NCI-H226 (cell line): Measurements from ENCODE around the gene ZNF670.

ENCODE experiments used
- DNase-seq: peaks from one replicate; pipeline ENCODE4 v3.0.0-alpha.2; 2015

The ZNF670 gene

DNA sequence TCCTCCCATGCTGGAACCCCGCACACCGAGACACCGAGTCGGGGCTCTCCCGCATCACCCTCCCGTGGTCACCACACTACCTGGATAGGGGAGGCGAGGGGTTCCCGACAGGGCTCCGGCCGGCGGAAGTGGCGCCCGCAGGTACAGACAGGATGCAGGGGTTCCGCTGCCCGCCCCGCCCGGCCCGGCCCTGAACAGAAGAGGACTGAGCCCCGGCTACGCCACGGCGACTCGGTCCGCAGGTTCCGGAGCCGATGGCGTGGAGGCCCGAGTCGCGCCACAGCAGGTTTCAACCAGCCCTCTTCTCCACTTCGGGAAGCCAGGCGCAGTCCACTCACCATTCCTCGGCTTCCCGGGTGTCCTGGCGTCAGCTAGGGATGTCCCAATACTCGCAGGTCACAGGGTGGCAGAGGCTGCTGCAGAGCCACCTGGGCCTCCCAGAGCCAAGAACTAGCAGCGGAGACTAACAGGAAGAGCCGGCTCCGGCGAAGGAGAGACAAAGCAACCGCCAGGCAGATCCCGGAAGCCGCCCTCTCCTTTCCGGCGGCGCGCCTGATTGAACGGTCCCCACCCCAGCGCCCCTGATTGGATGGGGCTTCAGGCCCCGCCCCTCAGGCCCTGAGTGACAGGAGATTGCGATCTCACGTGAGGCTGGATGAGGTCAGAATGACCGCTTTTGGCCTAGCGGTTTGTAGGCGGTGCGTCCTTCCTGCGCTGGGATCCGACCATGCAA is 25.4 kb upstream of the ZNF670 start, which contains the start of gene ZNF669:
Gene ZNF669 (minus strand): TSS at position 498 of the 733 bp plus-strand sequence. CDS start 157 bp downstream, at position 341.
- DNase-seq: peak; percentile 94

DNA sequence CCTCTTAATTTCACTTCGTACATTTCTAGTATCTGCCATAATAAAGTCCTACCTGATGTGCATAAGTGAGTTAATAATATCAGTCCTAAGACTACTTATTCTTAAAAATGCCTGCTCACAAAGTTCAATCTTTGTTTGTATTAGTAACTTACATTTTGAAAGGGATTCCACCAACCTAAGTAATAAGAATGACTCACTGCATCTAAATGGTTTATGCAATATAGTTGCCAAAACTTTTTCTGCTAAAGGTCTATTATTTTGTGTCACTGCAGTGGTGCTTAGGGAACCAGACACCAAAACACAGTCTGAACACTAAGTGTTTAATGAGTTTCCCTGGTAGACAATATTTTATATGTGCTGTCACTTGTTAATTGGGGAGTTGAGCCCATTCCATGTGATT is 23.8 kb upstream of the ZNF670 start:
- DNase-seq: peak; percentile 13

DNA sequence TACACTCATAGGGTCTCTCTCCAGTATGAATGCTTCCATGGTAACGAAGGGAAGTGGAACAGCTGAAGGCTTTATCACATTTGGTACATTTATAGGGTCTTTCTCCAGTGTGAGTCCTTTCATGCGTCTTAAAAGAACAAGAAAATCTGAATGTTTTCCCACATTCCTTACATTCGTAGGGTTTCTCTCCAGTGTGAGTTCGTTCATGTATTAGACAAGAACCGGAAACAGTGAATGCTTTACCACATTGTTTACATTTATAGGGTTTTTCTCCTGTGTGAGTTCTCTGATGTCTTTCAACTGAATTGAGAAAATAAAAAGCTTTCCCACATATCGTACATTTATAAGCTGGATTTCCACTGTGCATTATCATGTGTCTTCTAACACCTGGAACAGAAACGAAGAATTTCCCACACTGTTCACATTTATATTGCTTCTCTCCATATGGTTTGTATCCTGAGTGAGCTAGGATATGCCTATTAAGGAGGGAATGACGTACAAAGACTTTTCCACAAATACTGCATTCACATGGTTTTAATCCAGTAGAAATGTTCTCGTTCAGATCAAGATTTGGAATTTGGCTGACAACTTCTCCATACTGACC is 22.2 kb upstream of the ZNF670 start:
- no peak for DNase-seq

DNA sequence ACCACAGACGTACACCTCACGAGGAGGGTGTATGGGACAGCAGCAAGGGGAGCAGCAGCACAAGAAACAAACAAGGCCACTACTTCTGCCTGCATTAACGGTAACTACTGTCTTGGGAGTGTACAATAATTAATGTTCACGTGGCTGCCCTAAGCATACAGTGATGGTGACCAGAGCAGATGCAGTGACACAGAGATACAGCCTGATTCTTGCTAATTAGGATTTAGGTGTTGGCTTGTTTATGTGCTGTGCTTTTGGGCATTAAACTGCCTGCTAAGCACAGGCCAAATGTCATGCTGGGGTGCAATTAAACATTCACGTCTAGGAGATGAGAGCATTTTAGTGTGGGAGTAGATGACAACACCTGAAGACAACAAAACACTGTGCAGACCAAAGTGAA is 18.3 kb upstream of the ZNF670 start:
- DNase-seq: no peak

DNA sequence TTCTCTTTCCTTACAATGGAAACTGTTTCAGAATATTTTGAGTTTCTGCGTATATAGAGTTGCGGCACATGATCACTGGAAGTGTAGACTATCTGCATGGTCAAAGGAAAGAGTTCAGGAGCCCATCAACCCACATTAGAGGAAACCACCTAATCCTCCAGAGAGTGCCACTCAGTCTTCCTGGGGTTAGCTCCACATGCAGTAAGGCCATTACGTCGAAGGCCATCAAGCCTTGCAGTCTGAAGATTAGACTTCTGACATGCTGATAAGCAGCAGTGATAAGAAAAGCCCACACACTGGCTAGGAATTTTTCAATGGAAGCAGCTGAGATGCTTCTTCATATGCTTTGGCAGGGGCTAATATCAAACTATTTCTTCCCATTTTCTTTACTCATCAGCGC is 17.9 kb upstream of the ZNF670 start:
- no peak for DNase-seq

DNA sequence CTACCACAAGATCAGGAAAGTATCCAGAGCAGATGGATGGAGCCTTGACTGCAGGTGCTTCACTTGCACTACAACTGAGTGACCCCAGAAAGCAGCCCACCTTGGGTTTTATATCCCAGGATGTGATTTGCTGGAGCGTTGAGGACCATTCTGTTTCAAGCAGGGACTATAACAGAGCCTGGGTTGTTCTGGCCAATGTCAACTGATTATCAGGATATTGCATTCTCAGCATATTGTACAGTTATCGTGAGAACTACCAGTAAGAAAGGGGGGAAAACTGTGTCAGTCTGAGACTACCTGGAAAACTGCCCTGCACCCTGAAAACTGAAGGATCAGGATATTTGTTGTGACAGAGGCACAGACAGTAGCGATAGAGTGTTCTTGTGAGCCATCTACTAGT is 17.5 kb upstream of the ZNF670 start:
- DNase-seq: no peak

DNA sequence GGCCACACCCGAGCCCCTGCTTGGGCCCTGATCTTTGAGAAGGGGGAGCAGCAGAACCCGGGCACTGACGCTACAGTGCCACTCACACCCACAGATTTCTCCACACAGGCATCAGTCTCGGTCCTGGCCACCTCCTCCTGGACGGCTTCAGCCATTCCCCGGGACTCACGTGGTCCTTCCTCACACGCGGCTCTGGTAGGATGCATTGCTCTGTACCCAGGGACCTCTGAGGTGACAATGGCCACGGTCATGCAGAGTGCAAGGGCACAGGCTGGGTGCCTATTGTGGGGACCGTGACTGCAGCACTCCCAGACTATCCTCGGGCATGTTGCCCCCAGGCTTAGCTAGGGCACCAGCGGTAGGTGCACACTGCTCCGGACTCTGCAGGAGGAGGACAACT is 11.8 kb upstream of the ZNF670 start:
- no peak for DNase-seq

DNA sequence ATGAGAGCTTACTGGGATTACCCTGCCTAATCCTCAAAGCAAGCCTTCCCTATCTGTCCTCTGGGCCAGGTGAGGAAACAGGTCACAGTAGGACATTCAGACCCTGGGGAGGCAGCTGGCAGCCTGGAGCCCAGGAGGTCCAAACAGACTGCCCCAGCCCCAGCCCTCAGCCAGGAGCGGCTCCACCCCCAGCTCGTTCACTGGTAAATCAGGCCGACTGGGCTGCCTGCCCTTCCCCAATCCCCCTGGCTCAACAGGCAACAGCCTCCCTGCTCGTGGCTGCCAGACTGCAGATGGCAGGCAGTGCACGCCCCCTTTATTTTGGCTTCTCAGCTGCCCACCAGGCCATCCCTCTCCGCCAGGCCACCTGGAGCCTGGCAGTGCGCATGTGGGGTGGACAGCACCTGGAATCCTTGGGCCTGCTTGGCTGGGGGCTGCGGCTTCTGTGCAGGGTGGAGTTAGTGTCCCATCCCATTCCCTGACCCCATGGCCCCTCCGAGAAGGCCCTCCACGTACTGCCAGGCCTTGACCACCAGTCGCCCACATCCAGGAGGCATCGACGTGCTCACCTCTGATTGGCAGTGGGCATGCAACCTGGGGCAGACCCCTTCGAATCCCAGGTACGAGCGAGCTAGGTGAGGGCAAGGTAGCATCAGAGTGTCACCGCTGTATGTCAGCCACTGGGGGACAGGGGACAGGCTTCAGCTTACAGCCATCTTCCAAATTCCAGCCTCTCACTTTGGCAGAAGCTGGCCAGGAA is 11.2 kb upstream of the ZNF670 start:
- DNase-seq: no peak

DNA sequence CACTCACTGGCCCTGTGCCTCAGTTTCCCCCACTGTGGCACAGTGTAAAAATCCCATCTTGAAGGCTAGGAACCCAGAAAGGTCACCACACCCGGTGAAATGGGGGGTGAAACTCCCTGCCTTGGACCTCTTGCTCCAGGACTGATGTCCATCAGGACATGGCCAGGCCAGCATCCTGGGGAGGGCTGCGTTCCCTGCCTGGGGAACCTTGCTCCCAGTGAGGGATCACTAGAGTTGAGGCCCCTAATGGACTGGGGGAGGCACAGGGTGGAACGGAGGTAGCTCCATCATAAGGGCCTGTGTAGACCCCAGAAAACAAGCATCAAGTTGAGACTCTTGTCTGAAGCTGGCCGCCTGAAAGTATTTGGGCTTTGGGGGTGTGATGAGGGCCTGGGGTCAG is 10.4 kb upstream of the ZNF670 start:
- DNase-seq: no peak

DNA sequence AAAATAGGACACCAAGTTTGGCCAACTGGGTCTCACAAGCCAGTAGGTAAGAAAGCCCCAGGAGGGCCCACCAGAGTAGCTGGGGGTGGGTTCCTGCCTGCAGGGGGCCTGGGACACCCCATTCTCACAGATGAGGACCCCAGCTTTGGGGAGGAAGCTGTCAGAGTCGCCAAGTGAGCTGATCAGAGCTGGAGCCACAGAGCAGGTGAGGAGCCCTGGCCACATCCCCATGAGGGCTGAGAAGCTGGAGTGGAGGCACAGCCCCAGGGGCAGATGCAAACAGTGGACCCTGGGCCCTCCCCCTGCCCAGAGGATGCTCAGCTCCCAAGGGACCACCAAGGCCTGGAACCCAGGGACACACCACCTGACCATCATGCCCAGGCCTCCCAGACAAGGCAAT is 8.6 kb upstream of the ZNF670 start:
- DNase-seq: no peak

DNA sequence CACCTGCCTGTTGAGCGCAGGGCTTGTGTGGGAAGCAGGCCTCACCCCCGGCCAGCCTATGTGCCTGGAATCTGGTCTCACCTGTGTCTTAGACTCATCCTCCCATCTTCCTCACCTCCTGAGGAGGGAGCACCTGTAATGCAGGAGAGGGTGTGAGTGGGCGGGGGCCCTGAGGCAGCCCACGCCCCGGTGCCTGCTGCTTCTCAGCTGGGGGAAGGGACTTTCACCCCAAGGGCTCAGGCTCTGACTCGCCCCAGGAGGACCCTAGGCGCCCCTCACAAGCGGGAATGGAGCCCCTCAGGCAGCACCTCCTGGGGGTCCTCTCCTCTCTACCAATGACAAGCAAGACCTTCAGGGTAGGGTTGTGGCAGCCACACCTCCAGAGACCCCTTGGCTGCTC is 6.7 kb upstream of the ZNF670 start:
- no peak for DNase-seq

DNA sequence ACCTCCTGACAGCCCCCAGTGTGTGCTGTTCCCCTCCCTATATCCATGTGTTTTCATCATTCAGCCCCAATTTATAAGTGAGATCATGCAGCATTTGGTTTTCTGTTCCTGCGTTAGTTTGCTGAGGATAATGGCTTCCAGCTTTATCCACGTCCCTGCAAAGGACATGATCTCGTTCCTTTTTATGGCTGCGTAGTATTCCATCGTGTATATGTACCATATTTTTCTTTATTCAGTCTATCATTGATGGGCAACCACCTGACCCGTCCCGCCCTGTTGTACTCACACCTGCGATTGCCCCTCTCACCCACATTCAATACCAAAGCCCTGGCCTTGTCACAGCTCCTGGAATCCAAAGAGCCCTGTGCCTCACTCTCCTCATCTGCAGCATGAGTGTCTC is 6.2 kb upstream of the ZNF670 start:
- no peak for DNase-seq

DNA sequence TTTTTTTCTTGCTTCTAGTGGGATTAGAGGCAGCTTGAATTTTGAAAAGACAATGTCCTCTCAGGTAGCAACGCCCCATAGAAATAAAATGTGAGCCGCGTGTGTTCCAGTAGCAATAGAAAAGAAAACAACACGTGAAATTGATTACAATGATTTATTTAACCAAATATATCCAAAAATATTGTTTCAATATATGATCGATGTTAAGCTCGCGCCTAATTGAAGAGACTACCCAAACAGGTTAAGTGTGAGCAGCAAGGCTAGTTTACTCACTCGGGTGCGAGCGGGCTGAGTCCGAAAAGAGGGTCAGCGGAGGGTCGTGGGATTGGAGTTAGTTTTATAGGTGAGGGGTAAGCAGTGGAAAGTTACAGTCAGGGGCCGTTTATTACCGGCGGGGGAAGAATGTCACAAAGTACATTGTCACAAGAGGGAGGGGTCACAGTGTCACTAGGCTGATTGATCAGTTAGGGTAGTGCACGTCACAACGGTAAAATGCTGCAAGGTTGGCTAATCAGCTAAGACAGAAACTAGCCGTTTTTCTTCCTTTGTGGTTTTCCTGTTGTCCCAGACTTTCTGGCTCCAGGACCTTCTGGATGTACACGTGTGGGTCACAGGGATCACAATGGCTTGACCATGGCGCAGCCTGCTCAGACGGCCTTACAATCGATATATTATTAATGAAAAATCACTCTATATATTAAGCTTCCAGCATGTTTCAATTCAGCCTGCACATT is 697 bp upstream of the ZNF670 start:
- no peak for DNase-seq

DNA sequence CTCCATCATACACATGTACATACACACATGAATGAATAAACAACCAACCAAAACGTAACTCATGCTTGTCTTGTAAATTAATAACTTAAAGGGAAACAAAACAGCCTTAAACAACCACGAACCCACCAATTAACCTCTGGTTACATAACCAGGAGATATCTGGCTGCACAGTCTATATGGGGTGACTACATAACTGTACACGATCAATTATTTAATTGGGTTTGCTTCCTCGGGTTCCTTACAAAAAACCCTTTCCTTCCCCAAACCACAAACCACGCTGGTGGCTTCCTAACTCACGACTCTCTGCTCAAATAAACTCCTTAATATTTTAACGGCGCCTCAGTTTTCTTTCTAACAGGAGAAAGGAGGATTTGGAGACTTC is 744 bp downstream of the ZNF670 start:
- no peak for DNase-seq

DNA sequence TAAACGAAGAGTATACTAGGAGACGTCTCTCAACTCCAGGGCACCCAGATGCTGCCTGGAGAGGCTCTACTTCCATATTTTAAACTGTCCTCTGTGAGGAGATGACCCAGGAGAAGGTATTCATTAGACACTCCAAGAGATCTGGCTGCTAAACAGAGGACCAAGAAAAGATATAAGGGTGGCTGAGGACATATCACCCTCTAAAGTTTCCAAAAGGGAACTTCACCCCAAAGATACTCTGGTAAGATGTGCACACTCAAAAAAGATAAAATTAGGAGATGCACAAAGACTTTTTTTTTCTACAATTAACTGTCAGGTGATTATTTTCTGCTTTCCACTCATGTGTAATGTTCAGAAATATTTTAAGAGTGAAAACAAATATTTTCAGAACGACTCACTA is 1.4 kb downstream of the ZNF670 start:
- no peak for DNase-seq

DNA sequence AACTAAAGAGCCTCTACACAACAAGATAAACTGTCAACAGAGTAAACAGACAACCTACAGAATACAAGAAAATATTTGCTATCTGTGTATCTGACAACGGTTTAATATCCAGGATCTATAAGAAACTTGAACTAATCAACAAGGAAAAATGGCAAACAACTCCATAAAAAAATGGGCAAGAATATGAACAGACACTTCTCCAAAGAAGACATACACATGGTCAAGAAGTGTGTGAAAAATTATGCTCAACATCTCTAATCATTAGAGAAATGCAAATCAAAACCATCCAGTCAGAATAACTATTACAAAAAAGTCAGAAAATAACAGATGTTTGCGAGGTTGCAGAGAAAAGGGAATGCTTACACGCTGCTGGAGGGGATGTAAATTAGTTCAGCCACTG is 8.0 kb downstream of the ZNF670 start:
- DNase-seq: no peak

DNA sequence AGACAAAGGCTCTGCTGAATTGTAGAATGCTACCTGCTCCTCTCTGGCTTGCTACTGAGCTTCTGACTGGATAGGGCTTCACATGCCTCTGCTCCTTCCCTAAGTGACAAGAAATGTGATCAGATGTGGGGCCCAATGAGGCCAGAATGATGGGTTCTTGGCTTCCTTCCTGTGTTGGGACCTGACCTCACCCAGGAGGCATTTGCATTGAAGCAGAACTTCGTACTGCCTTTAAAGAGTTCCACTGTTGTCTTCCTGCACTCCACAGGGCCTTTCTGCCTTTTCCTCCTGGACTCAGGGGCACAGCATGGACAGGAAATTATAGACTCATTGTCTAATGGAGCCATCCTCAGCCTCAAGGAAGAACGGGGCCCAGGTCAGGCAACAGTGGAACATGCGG is 14.3 kb downstream of the ZNF670 start:
- no peak for DNase-seq

DNA sequence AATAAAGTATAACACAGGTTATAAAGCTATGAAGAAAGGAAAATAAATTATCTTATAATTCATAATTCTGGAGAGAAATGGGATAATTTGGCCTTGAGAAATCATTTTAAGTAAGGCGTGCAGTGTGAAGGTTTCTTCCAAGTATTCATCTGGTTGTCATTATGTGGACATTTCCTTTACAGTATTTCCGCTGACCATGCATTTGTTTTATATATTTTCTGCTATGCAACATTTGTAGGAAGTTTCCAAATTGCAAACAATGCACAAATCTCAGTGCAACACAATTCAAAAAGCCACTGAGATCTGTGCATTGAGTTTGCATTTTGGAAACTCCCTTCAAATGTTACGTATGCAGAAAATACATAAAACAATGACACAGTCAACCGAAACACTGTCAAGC is 17.8 kb downstream of the ZNF670 start:
- DNase-seq: no peak

DNA sequence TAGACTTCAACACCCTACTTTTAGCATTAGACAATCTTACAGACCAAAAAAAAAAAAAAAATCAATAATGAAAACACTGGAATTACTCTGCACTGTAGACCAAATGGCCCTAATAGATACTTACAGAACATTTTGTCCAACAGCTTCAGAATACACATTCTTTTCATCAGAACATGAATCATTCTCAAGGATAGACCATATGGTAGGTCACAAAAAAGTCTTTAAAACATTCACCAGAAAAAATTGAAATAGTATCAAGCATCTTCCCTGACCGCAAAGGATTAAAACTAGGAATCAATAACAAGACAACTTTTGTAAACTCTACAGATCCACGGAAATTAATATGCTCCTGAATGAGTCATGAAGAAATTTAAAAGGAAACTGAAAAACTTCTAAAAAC is 22.5 kb downstream of the ZNF670 start:
- DNase-seq: no peak

DNA sequence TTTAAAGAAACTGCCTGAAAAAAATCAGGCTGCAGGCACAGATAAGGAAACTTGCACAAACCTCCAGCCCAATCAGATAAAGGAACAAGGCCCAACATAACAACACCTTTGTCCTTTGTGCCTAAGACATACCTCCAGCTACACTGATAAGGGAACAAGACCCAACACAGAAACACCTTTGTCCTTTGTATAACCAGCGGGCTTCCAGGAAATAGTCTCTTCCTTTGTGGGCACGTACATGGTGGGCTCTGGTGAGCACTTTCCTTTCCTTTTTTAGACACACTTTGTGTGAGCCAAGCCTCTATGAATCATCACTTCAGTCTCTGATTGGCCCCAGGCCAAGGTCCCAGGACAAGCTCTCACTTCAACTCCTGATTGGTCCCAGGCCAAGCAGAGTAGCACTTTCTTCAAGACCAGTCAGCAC is 23.6 kb downstream of the ZNF670 start:
- DNase-seq: peak; percentile 19

DNA sequence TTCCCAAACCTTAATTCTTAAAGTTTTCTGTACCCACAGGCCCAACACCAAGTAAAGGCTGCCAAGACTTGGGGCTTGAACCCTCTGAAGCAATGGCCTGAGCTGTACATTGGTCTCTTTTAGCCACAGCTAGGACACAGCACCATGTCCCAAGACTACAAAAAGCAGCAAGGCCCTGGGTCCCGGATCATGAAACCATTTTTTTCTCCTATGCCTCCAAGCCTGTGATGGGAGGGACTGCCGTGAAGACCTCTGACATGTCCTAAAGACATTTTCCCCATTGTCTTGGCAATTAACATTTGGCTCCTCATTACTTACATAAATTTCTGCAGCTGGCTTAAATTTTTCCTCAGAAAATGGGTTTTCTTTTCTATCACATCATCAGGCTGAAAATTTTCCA is 30.9 kb downstream of the ZNF670 start:
- no peak for DNase-seq

DNA sequence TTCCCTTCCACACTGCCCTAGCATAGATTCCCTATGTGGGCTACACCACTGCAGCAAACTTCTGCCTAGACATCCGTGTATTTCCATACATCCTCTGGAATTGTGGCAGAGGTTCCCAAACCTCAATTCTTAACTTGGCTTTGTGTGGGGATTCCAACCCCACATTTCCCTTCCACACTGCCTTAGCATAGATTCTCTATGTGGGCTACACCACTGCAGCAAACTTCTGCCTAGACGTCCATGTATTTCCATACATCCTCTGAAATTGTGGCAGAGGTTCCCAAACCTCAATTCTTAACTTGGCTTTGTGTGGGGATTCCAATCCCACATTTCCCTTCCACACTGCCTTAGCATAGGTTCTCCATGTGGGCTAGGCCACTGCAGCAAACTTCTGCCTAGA is 31.4 kb downstream of the ZNF670 start:
- DNase-seq: no peak

DNA sequence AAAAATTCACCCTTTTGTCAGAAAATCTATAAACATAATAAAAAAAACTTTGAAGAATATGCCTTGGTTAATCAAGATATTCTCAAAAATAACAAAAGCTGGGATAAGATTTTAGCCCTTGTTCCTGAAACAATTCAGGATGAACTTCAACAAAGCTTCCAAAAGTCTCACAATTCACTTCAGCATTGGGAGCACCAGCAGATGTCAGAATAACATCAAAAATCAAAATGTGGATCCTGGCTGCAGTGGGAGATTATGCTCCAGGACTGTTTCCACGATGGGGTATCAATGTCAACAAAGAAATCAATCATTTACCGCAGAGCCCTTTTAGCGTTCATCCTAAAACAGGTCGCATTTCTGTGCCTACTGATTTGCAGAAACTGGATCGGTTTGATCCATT is 35.2 kb downstream of the ZNF670 start:
- DNase-seq: no peak
